Muscle layer of duodenum (tissue), 2 donors: Measurements from ENCODE around the gene KCNAB2.
A peak's percentile ranks its signal among the peaks of the same experiment; 100 is the strongest.
"Not testable (repeated sequence)": the region's sequence is repeated elsewhere in the genome, so short reads cannot be mapped to it uniquely, and the experiment has no call there.

Experiments used
- H3K27ac ChIP-seq: one replicate; pipeline ENCODE4 v1.7.0; 2013; ENCODE audit warnings: mild to moderate bottlenecking, low read length
- H3K27me3 ChIP-seq: one replicate; pipeline ENCODE4 v1.7.0; 2013; ENCODE audit warnings: low read depth, mild to moderate bottlenecking, control low read depth, low read length
- H3K36me3 ChIP-seq, 2 donors: one replicate each; pipeline ENCODE4 v1.7.0; 2013; ENCODE audit warnings: low read length in 2 of 2, control low read depth in 1 of 2, mild to moderate bottlenecking in 1 of 2; ENCODE audit not compliant: insufficient read depth in 2 of 2, control insufficient read depth in 1 of 2
- H3K4me1 ChIP-seq, 2 donors: one replicate each; pipeline ENCODE4 v1.7.0; 2013; ENCODE audit warnings: low read length in 2 of 2, mild to moderate bottlenecking in 2 of 2, control low read depth in 1 of 2, moderate library complexity in 1 of 2; ENCODE audit not compliant: insufficient read depth in 2 of 2, control insufficient read depth in 1 of 2
- H3K4me3 ChIP-seq, 2 donors: one replicate each; pipeline ENCODE4 v1.7.0; 2013; ENCODE audit warnings: low read length in 2 of 2, low read depth in 1 of 2, mild to moderate bottlenecking in 1 of 2
- H3K9me3 ChIP-seq, 2 donors: one replicate each; pipeline ENCODE4 v1.7.0; 2013; ENCODE audit warnings: low read length in 2 of 2, control low read depth in 1 of 2, mild to moderate bottlenecking in 1 of 2; ENCODE audit not compliant: control insufficient read depth in 1 of 2
- donor health status: healthy.

Gene KCNAB2

GRCh38 chr1:6075748-6076147 lies 30.1 kb downstream of the KCNAB2 start:
- no peaks in the 10 kb centered on the region for H3K27me3 ChIP-seq
- H3K4me1 ChIP-seq: peaks cover 0 to 8% of the 10 kb centered on the region in 2 donors
- no peak overlapping the region for H3K4me3 ChIP-seq
- no peaks in the 10 kb centered on the region for H3K9me3 ChIP-seq
- no peak overlapping the region for H3K27ac ChIP-seq
- H3K36me3 ChIP-seq: peaks cover 0 to 4% of the 10 kb centered on the region in 2 donors

DNA sequence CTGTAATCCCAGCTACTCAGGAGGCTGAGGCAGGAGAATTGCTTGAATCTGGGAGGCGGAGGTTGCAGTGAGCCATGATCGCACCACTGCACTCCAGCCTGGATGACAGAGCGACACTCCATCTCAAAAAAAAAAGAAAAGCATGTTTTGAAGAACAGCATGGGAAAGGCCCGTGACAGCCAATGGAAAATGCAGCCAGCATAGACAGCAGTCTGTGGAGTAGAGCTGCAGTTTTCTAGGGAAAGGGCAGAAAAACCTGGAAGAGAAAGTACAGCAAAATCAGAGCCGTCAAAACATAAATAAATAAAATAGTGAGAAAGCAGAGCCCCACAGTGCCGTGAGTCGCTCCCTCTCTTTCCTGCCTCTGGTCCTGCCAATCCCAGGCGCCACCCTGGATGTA lies 31.4 kb downstream of the KCNAB2 start:
- H3K36me3 ChIP-seq, H3K27me3 ChIP-seq, H3K9me3 ChIP-seq, H3K4me3 ChIP-seq, H3K27ac ChIP-seq: not testable (repeated sequence)
- H3K4me1 ChIP-seq: peaks cover 0 to 16% of the 10 kb centered on the region in 2 donors

DNA sequence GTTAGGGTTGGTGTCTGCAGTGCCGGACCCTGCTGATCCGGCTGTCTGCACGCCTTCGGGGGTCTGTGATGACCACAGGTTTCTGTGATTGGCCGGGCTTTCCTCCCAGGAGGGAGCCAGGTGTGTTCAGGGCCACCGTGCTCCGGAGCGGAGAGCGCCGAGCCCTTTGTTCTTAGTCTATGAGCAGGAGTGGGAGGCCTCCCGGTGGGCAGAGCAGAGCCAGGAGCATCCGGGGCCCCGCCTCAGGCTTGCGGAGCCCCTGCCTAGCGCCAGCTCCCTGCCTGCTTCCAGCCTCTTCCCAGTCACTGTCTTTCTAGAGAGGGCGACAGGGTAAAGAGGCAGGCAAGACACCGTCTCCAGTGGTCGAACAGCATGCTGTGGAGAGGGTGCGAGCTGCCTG lies 31.8 kb downstream of the KCNAB2 start:
- Histone ChIP-seq H3K9me3 (no peaks in the 10 kb centered on the region), H3K36me3 (peaks cover 0 to 4% of the 10 kb centered on the region in 2 donors), H3K27me3 (no peaks in the 10 kb centered on the region), H3K4me1 (peaks cover 0 to 19% of the 10 kb centered on the region in 2 donors), H3K27ac (no peak overlapping the region), H3K4me3 (no peak overlapping the region)

DNA sequence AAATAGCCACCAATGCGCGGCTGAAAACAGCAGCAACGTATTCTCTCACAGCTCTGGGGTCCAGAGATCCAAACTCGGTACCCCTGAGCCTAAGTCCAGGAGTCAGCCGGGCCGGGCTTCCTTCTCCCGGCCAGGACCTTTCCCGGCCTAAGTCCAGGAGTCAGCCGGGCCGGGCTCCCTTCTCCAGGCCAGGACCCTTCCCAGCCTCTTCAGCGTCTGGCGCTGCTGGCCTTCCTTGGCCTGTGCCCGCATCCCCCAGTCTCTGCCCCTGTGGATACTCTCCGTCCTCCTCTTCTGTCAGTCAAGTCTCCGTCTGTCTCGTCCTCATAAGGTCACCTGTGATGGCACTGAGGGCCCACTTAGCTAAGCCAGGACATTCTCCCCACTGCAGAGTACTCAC lies 32.2 kb downstream of the KCNAB2 start:
- H3K4me1 ChIP-seq: peaks cover 0 to 23% of the 10 kb centered on the region in 2 donors
- H3K9me3 ChIP-seq: no peaks in the 10 kb centered on the region
- no peak overlapping the region for H3K27ac ChIP-seq
- no peaks in the 10 kb centered on the region for H3K27me3 ChIP-seq
- no peak overlapping the region for H3K4me3 ChIP-seq
- peaks cover 0 to 4% of the 10 kb centered on the region in 2 donors for H3K36me3 ChIP-seq

DNA sequence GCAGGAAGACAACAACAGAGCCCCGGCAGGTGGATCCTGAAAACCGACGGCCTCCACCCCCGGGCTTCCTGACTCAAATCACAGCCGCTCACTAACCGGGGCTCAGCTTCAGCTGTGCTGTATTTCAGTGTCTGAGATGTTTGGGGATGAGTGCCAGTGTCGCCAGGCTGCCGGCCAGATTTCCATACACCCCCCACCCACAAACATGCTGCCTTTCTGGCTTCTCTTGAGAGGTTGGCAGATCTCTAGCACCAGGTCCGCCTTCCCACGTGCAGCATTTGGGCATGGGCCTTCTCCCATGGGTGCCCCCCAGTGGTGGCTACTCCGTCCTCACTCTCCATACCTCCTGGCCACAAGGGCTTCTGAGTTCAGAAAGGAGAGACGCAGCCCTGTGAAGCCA lies 34.8 kb downstream of the KCNAB2 start:
- H3K36me3 ChIP-seq: no peaks in the 10 kb centered on the region
- peaks cover 0 to 37% of the 10 kb centered on the region in 2 donors for H3K4me1 ChIP-seq
- H3K27me3 ChIP-seq: no peaks in the 10 kb centered on the region
- no peak overlapping the region for H3K4me3 ChIP-seq
- H3K9me3 ChIP-seq: no peaks in the 10 kb centered on the region
- no peak overlapping the region for H3K27ac ChIP-seq

DNA sequence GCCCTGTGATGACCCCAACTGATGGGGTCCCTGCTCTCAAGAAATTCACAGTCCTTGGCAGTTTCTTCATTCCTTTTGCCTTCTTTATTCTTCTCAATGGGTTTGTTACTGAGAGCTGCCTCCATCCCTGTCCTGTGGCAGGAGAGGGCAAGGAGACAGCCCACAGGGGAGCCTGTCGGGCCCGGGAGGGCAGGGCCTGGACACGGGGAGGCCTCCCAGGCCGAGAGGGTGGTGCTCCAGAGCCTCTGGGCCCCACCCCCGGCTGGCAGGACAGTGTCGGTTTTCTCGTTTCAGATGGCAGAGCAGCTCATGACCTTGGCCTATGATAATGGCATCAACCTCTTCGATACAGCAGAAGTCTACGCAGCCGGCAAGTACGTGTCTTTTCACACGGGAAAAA lies 36.2 kb downstream of the KCNAB2 start:
- Histone ChIP-seq H3K4me3 (no peak overlapping the region), H3K36me3 (no peaks in the 10 kb centered on the region)

DNA sequence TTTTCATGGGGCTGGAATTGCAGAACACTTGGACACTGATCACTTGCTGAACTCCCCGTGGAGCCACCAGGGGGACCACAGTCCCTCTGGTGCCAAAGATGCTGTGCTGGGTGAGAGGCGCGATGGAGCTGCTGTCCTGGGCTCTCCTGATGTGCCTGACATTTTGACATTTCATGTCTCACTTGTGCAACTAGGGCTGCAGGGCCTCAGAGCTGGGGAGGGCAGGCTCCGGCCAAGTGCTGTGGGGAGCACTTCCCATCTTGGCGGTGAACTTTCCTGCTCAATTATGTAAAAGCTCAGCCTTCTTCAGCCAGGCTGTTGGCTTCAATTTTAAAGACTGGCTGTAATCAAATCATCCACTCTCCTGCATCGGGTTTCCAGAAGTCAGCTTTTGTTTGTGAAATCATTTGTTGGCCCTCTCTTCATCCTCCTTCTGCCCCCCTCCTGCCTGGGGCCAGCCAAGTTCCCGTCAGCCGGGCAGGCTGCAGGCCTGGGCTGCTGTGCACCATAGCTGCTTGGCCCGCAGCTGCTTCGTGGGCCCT lies 36.8 kb downstream of the KCNAB2 start:
- H3K9me3 ChIP-seq: no peaks in the 10 kb centered on the region
- no peak overlapping the region for H3K4me3 ChIP-seq
- no peaks in the 10 kb centered on the region for H3K27me3 ChIP-seq
- no peak overlapping the region for H3K27ac ChIP-seq
- H3K36me3 ChIP-seq: no peaks in the 10 kb centered on the region
- H3K4me1 ChIP-seq: peaks cover 0 to 37% of the 10 kb centered on the region in 2 donors

More for the DNA sequence above, 36.2 kb downstream of the KCNAB2 start:
- Histone ChIP-seq H3K27me3 (no peaks in the 10 kb centered on the region), H3K27ac (no peak overlapping the region), H3K4me1 (peaks cover 0 to 37% of the 10 kb centered on the region in 2 donors), H3K9me3 (no peaks in the 10 kb centered on the region)

GRCh38 chr1:6083385-6083784 lies 37.7 kb downstream of the KCNAB2 start:
- Histone ChIP-seq H3K27me3 (no peaks in the 10 kb centered on the region), H3K36me3 (no peaks in the 10 kb centered on the region), H3K27ac (no peak overlapping the region), H3K4me3 (peak overlapping the region in 1 of 2 donors; percentile 8), H3K4me1 (peaks cover 0 to 37% of the 10 kb centered on the region in 2 donors), H3K9me3 (no peaks in the 10 kb centered on the region)

DNA sequence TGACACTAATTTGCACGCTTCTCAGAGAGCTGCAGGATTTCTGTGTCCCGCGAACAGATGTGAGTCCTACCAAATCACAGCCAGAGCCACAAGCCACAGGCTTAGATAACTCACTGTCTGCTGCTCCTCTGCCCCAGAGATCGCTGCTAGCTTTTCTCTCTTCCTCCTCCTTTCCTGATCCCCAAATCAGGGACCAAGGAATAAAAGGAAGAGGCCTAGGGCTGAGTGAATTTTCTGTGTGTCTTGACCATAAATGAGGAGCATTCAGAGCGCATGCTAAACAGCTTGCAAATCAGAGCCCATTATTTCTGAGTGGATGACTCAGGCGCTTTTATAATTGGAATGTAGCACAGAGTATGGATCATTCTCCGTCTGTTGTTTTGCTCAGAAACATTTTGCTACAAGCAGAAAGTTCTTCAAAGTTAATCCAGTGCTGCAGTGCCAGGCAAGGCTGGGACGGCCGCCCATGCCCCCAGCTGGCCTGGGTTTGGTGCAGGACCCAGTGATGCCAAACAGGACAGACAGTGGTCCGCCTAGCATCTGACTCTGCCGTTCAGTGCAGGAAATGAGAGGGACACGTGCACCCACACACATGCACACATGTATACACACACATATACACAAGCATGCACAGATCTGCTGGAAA lies 38.2 kb downstream of the KCNAB2 start:
- Histone ChIP-seq H3K36me3 (no peaks in the 10 kb centered on the region), H3K27ac (no peak overlapping the region), H3K27me3 (no peaks in the 10 kb centered on the region), H3K4me1 (peaks cover 0 to 37% of the 10 kb centered on the region in 2 donors), H3K4me3 (no peak overlapping the region), H3K9me3 (no peaks in the 10 kb centered on the region)

DNA sequence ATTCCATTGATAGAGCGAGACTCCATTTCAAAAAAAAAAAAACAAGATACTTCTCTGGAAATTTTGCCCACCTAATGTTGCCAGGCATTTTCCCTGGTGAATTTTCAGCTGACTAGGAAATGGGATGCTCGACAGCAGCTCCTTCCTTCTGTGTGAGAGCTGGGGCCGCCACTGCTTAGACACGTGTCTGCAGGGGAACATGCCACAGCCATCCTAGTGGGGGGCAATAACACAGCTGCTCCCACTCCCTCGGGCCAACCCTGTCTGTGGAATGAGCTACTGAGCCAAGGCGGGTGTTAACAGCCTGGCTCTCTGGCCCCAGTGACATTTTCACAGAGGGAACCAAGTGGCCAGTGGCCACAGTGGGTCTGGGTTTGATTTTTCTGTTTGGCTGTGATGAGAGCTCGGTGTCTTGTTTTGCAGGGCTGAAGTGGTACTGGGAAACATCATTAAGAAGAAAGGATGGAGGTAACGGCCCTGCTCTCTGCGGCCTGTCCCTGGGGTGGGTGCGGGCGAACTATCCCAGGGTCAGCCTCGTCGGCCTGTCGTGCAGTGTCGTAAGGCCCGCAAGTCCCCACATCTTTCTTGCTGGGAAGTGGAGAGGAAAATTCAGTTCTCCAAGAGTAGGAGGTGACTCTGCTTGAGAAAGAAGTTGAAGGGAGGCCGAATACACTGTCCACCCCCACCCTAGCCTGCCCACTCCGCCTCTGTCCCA lies 39.2 kb downstream of the KCNAB2 start:
- H3K9me3 ChIP-seq: no peaks in the 10 kb centered on the region
- no peak overlapping the region for H3K27ac ChIP-seq
- H3K36me3 ChIP-seq: no peaks in the 10 kb centered on the region
- no peak overlapping the region for H3K4me3 ChIP-seq
- no peaks in the 10 kb centered on the region for H3K27me3 ChIP-seq
- H3K4me1 ChIP-seq: peaks cover 0 to 36% of the 10 kb centered on the region in 2 donors

DNA sequence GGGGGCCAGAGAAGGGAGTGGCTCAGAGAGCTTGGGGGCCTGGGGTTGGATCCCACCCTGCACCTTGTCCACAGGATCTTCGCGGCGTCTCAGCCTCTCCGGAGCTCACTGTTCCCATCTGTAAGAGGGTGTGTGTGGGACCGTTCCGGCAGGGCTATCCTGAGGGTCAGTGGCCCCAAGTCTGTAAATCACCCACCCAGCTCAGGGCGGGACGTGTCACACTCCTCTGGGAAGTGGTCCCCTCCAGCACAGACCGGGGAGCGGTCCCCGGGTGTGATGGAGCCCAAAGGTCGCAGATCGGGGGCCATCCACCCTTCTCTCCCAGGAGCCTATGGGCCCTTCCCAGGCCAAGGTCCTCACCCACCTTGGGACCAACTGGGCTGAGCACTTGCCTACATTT lies 40.0 kb downstream of the KCNAB2 start:
- Histone ChIP-seq H3K36me3 (no peaks in the 10 kb centered on the region), H3K9me3 (no peaks in the 10 kb centered on the region), H3K4me1 (peaks cover 0 to 29% of the 10 kb centered on the region in 2 donors), H3K27ac (no peak overlapping the region), H3K4me3 (no peak overlapping the region), H3K27me3 (no peaks in the 10 kb centered on the region)
